ENCODE results near the gene MALL.
"Not testable (repeated sequence)": the region's sequence is repeated elsewhere in the genome, so short reads cannot be mapped to it uniquely, and the experiment has no call there.

DNA sequence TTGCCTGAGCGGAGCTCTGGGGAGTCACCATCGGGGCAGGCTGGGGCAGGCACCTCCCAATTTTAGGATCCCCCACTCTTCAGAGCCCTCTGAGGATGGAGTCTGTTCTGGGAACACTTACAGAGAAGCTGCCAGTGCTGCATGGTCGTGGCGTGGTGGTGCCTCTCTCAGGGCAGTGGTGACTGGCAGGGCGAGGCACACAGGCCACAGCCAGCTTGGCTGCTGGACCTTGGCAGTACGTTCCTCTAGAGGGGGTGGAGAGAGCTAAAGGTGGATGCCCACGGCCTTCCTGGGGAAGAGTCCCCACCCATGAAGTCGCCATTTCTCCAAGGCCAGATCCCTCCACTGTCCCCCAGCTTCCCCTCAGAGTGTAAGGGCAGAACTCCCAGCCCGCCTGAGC is 78.3 kb downstream of the MALL start:
- TF ChIP-seq, protein P1, sequence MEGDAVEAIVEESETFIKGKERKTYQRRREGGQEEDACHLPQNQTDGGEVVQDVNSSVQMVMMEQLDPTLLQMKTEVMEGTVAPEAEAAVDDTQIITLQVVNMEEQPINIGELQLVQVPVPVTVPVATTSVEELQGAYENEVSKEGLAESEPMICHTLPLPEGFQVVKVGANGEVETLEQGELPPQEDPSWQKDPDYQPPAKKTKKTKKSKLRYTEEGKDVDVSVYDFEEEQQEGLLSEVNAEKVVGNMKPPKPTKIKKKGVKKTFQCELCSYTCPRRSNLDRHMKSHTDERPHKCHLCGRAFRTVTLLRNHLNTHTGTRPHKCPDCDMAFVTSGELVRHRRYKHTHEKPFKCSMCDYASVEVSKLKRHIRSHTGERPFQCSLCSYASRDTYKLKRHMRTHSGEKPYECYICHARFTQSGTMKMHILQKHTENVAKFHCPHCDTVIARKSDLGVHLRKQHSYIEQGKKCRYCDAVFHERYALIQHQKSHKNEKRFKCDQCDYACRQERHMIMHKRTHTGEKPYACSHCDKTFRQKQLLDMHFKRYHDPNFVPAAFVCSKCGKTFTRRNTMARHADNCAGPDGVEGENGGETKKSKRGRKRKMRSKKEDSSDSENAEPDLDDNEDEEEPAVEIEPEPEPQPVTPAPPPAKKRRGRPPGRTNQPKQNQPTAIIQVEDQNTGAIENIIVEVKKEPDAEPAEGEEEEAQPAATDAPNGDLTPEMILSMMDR (IDR thresholded peaks at IDR 0.05): not testable (repeated sequence)
- not testable (repeated sequence) for TF ChIP-seq POLR2A (IDR thresholded peaks at IDR 0.05)

Data from tibial nerve (tissue), 3 donors.